ENCODE results near the gene FSHR. TPM values are rescaled to one million over a fixed set of nuclear protein-coding genes. Genes with fewer than 3 reads are reported as not detected.

Gene FSHR
- total and polyA plus RNA-seq, 2 of the 4 experiments (the other 2 are of a cell fraction): not detected

GRCh38 chr2:49131801-49132200 is 22.5 kb downstream of the FSHR start:
- H3K4me2 ChIP-seq (ENCODE audit: low read depth, low read length): no peak overlapping the region
- H4K20me1 ChIP-seq (ENCODE audit: insufficient read depth, low read length): no peaks in the 10 kb centered on the region
- no peak overlapping the region for H3K27ac ChIP-seq (ENCODE audit: insufficient read depth, low read length)
- BruUV-seq (replicated peaks): no TSS peak
- H3K9ac ChIP-seq (ENCODE audit: low read depth, low read length): no peak overlapping the region
- H3K27me3 ChIP-seq (ENCODE audit: control insufficient read depth, insufficient read depth, low read length): no peaks in the 10 kb centered on the region
- ChIA-PET CTCF (no interaction called here), POLR2A (ENCODE audit: unreplicated experiment) (no interaction called here)
- in situ Hi-C loops (cut with MboI; ENCODE audit: low sequenced_read_pairs): no loop called here
- peaks cover 2% of the 10 kb centered on the region for H3K9me3 ChIP-seq (ENCODE audit: control insufficient read depth, insufficient read depth, low read length)
- H2AFZ ChIP-seq (replicated peaks; ENCODE audit: low read length, poor library complexity): no peak overlapping the region
- no peak overlapping the region for H4K91ac ChIP-seq (ENCODE audit: insufficient read depth, low read depth, low read length)
- no peak overlapping the region for H2AK5ac ChIP-seq (ENCODE audit: low read depth, low read length)
- no peaks in the 10 kb centered on the region for H3K36me3 ChIP-seq (ENCODE audit: control insufficient read depth, insufficient read depth, low read length)
- no peak overlapping the region for H2AK9ac ChIP-seq (replicated peaks; ENCODE audit: low read depth, low read length, poor library complexity)
- H3K4ac ChIP-seq (ENCODE audit: low read depth, low read length): no peak overlapping the region
- H2BK120ac ChIP-seq (ENCODE audit: low read depth, low read length): no peak overlapping the region
- H3K79me1 ChIP-seq (ENCODE audit: low read depth in 1 of 2, low read length in 2 of 2): no peaks in the 10 kb centered on the region
- intact Hi-C loops (cut with micrococcal nuclease): no loop called here
- no peak overlapping the region for H2BK5ac ChIP-seq (ENCODE audit: low read depth, low read length, poor library complexity, severe bottlenecking)
- H3K4me3 ChIP-seq (ENCODE audit: insufficient read depth, low read depth, low read length): no peak overlapping the region
- no peak overlapping the region for H2BK20ac ChIP-seq (ENCODE audit: low read depth, low read length)
- no peaks in the 10 kb centered on the region for H3K9me1 ChIP-seq (ENCODE audit: insufficient read depth, low read length)
- H4K8ac ChIP-seq (ENCODE audit: low read depth in 2 of 2, low read length in 2 of 2): no peak overlapping the region
- no CpG with 5 or more reads among the region's 1 CpG for WGBS, 2 experiments (ENCODE audit: extremely low coverage in 2 of 2, insufficient read length in 1 of 2)
- TF ChIP-seq CEBPB (IDR thresholded peaks at IDR 0.05; ENCODE audit: low read depth, low read length): no peak
- no peak for TF ChIP-seq SMC3 (IDR thresholded peaks at IDR 0.05; ENCODE audit: low read depth, low read length)
- TF ChIP-seq CHD1 (IDR thresholded peaks at IDR 0.05; ENCODE audit: low read depth, low read length): no peak
- no peak for TF ChIP-seq RFX5 (IDR thresholded peaks at IDR 0.05; ENCODE audit: low read depth, low read length)
- TF ChIP-seq NFE2L2 (IDR thresholded peaks at IDR 0.05; ENCODE audit: low read depth, low read length): no peak
- DNase-seq (no peak), ATAC-seq (ENCODE audit: low read depth) (no peak)
- no peak overlapping the region for H4K5ac ChIP-seq (ENCODE audit: low read depth, low read length)
- dilution Hi-C loops (cut with HindIII; ENCODE audit: low sequenced_read_pairs, unreplicated experiment): no loop called here
- no peak overlapping the region for H2BK15ac ChIP-seq (ENCODE audit: low read depth, low read length)
- H3K23ac ChIP-seq (ENCODE audit: low read depth, low read length): no peak overlapping the region
- no peak overlapping the region for H3K14ac ChIP-seq (replicated peaks; ENCODE audit: low read depth, low read length)
- H3K18ac ChIP-seq (ENCODE audit: low read depth, low read length): no peak overlapping the region
- no peaks in the 10 kb centered on the region for H3K4me1 ChIP-seq (ENCODE audit: control insufficient read depth, insufficient read depth, low read length)
- H3K56ac ChIP-seq (ENCODE audit: extremely low read depth, insufficient read depth, low read length): no peak overlapping the region

All from IMR-90 (cell line).